Panc1 (cell line): Measurements from ENCODE around the gene TRIM56. TPM values are rescaled to one million over a fixed set of nuclear protein-coding genes. Genes with fewer than 3 reads are reported as not detected.

Experiments used
- ATAC-seq: fragments of 200-7000 bp; cut with Tn5 transposase; 2 replicates; pipeline ENCODE4 v1.9.1; 2020; ENCODE audit warnings: mild to moderate bottlenecking, moderate library complexity
- BruUV-seq: library from RNA; stranded (reverse); fragments of 400-500 nt; replicated peaks from 2 replicates; lab custom pipeline; 2021; lab: Mats Ljungman, UMichigan
- CTCF ChIA-PET: fragments of 300-600 bp; sonication (Branson Sonifier 250); formaldehyde crosslinking; loops from one replicate; lab custom pipeline; 2022; ENCODE audit warnings: antibody characterized with exemption; lab: Charles Lee
- POLR2A ChIA-PET: fragments of 300-600 bp; sonication (Branson Sonifier 250); formaldehyde crosslinking; loops from one replicate; lab custom pipeline; 2022; ENCODE audit warnings: antibody characterized with exemption; lab: Charles Lee
- DNase-seq: peaks from one replicate; pipeline ENCODE4 v3.0.0-alpha.2; 2010; ENCODE audit warnings: low read depth, low spot score
- H3K27ac ChIP-seq: 2 replicates; pipeline ENCODE4 v1.5.1; 2011; ENCODE audit warnings: mild to moderate bottlenecking, low read length, inconsistent platforms
- H3K27me3 ChIP-seq: fragments of 200-500 bp; sonication (Bioruptor generic); 2 replicates; pipeline ENCODE4 v1.6.0; 2014; ENCODE audit warnings: low read length, inconsistent platforms; ENCODE audit not compliant: control insufficient read depth, insufficient read depth
- H3K36me3 ChIP-seq: fragments of 200-500 bp; sonication (Bioruptor generic); 2 replicates; pipeline ENCODE4 v1.5.1; 2014; ENCODE audit warnings: inconsistent platforms, mild to moderate bottlenecking, low read length, moderate library complexity; ENCODE audit not compliant: control insufficient read depth, insufficient read depth
- H3K4me1 ChIP-seq: 2 replicates; pipeline ENCODE4 v1.5.1; 2011; ENCODE audit warnings: inconsistent platforms, mild to moderate bottlenecking, low read length, moderate library complexity; ENCODE audit not compliant: control insufficient read depth, insufficient read depth
- H3K4me3 ChIP-seq, 2 experiments: 2 replicates each; pipeline ENCODE4 v1.5.1; 2011 to 2012; ENCODE audit warnings: low read depth in 2 of 2, low read length in 2 of 2, mild to moderate bottlenecking in 2 of 2, inconsistent platforms in 1 of 2, moderate library complexity in 1 of 2
- H3K9me3 ChIP-seq: fragments of 200-500 bp; sonication (Bioruptor generic); 2 replicates; pipeline ENCODE4 v1.5.1; 2014; ENCODE audit warnings: low read depth, mild to moderate bottlenecking, inconsistent platforms, low read length, moderate library complexity; ENCODE audit not compliant: control insufficient read depth, insufficient read depth
- CTCF ChIP-seq: fragments of 450-650 bp; IDR thresholded peaks from 2 replicates; pipeline ENCODE4 v1.5.1; 2017; ENCODE audit warnings: mild to moderate bottlenecking
- POLR2AphosphoS5 ChIP-seq: IDR thresholded peaks from 2 replicates; pipeline ENCODE4 v1.6.1; 2012; ENCODE audit warnings: mild to moderate bottlenecking, low read depth, low read length, moderate library complexity
- REST ChIP-seq, 2 experiments: IDR thresholded peaks; 2 replicates each; pipeline ENCODE4 v1.6.1; 2011 to 2012; ENCODE audit warnings: low read depth in 2 of 2, control low read depth in 1 of 2, low read length in 1 of 2, mild to moderate bottlenecking in 1 of 2, moderate library complexity in 1 of 2; ENCODE audit not compliant: insufficient read depth in 1 of 2
- SIN3A ChIP-seq: IDR thresholded peaks from 2 replicates; pipeline ENCODE4 v1.6.1; 2012; ENCODE audit warnings: low read depth, mild to moderate bottlenecking, low read length, moderate library complexity, borderline replicate concordance; ENCODE audit not compliant: insufficient read depth
- TCF7L2 ChIP-seq: IDR thresholded peaks from 2 replicates; pipeline ENCODE4 v1.6.1; 2011; ENCODE audit warnings: mild to moderate bottlenecking, low read depth, low read length, inconsistent platforms
- in situ Hi-C: cut with HindIII; loops from 2 replicates; pipeline ENCODE4 v1.10.0; 2016; ENCODE audit warnings: low sequenced_read_pairs, low pct_unique_long_range_greater_than_20kb
- intact Hi-C: fragments of 100-400 bp; cut with micrococcal nuclease; formaldehyde crosslinking; loops from one replicate; pipeline ENCODE4 v1.10.0; 2022; ENCODE audit not compliant: unreplicated experiment
- total RNA-seq: library from RNA; stranded (reverse); gene quantifications from one replicate; pipeline ENCODE4 v1.2.1, GENCODE V29; 2021; ENCODE audit not compliant: unreplicated experiment

TRIM56 gene
- total RNA-seq, 1 experiment from 2014 or later = 37.4 TPM

GRCh38 chr7:101133621-101134398, 48.5 kb downstream of the TRIM56 start:
- peak overlapping the region; percentile 34; the same call in 1 of the 2 replicates for H3K27ac ChIP-seq
- in situ Hi-C loops = no loop called here
- CTCF ChIA-PET = no interaction called here

GRCh38 chr7:101134399-101134980, 49.2 kb downstream of the TRIM56 start:
- in situ Hi-C loops (no loop called here), intact Hi-C loops (loop anchor here (2.0 kb wide), 1 partner anchor 40 kb away; no protein-coding TSS in a partner anchor)
- Histone ChIP-seq H3K4me3 (no peak overlapping the region), H3K27me3 (no peaks in the 10 kb centered on the region), H3K9me3 (no peaks in the 10 kb centered on the region), H3K27ac (peak overlapping the region; percentile 57), H3K4me1 (peaks cover 36% of the 10 kb centered on the region), H3K36me3 (peaks cover 2% of the 10 kb centered on the region)
- ATAC-seq (no peak), DNase-seq (no peak)
- no peak for TF ChIP-seq SIN3A
- no peak for TF ChIP-seq REST (IDR thresholded peaks at IDR 0.05; ENCODE audit: insufficient read depth in 1 of 2, low read depth in 2 of 2, low read length in 1 of 2)
- TF ChIP-seq CTCF = no peak
- TF ChIP-seq POLR2AphosphoS5 = no peak
- TF ChIP-seq TCF7L2 = no peak
- POLR2A ChIA-PET = no interaction called here
- CTCF ChIA-PET = no interaction called here
- BruUV-seq = no TSS peak

More at GRCh38 chr7:101133621-101134398, 48.5 kb downstream of the TRIM56 start:
- Histone ChIP-seq H3K27me3 (no peaks in the 10 kb centered on the region), H3K4me1 (peaks cover 37% of the 10 kb centered on the region), H3K4me3 (no peak overlapping the region), H3K9me3 (no peaks in the 10 kb centered on the region), H3K36me3 (peaks cover 2% of the 10 kb centered on the region)
- TF ChIP-seq POLR2AphosphoS5 (peak; percentile 44; the same call in 1 of the 2 replicates), CTCF (no peak)
- DNase-seq (no peak), ATAC-seq (no peak)
- BruUV-seq = no TSS peak
- intact Hi-C loops = loop anchor here (2.0 kb wide), 1 partner anchor 39 kb away; no protein-coding TSS in a partner anchor
- POLR2A ChIA-PET = interaction anchor here (0.6 kb wide), 2 partner anchors 10 to 39 kb away, joined by 3 to 5 read pairs; no protein-coding TSS in a partner anchor
